ENCODE measurements around the gene OGDH. TPM values are rescaled to one million over a fixed set of nuclear protein-coding genes. Genes with fewer than 3 reads are reported as not detected.

Gene OGDH
- total and polyA plus RNA-seq, 10 of the 15 experiments (the other 5 are each of a cell fraction or from before 2014, with no cell fraction given) = 4.1 to 103 (median 48.4) TPM

- no peak for TF ChIP-seq TCF12 (IDR thresholded peaks at IDR 0.05; ENCODE audit: low read depth, low read length)
- TF ChIP-seq ZBTB11 (CRISPR knock-in tag; IDR thresholded peaks at IDR 0.05) = no peak
- TF ChIP-seq SREBF2 (IDR thresholded peaks at IDR 0.05; ENCODE audit: low read length) = no peak
- no peak for TF ChIP-seq EED (IDR thresholded peaks at IDR 0.05; ENCODE audit: low read depth)
- TF ChIP-seq CHD2 (IDR thresholded peaks at IDR 0.05; ENCODE audit: borderline replicate concordance, low read depth, low read length) = no peak
- TF ChIP-seq USF1 (IDR thresholded peaks at IDR 0.05; ENCODE audit: borderline replicate concordance, extremely low read length, insufficient read depth, low read depth, low read length) = no peak
Measured at GRCh38 chr7:44727158-44727936, 120.9 kb downstream of the OGDH start (continued).

- intact Hi-C loops (cut with micrococcal nuclease; ENCODE audit: unreplicated experiment) = no loop called here
- H3K79me2 ChIP-seq (ENCODE audit: control insufficient read depth, insufficient read depth, low read length) = no peaks in the 10 kb centered on the region
- no peaks in the 10 kb centered on the region for H3K9me3 ChIP-seq (replicated peaks; ENCODE audit: control insufficient read depth, insufficient read depth, low read length)
- no peaks in the 10 kb centered on the region for H3K27me3 ChIP-seq (replicated peaks in 1 of 2; ENCODE audit: control insufficient read depth in 2 of 2, insufficient read depth in 2 of 2, low read length in 1 of 2)
- no peak overlapping the region for H3K27ac ChIP-seq (ENCODE audit: control insufficient read depth, insufficient read depth)
- peaks cover 6% of the 10 kb centered on the region for H3K4me1 ChIP-seq (ENCODE audit: control insufficient read depth, insufficient read depth, low read length)
- no TSS peak for BruUV-seq (replicated peaks)
- ChIA-PET SMC1A (ENCODE audit: uncharacterized antibody, unreplicated experiment) (no interaction called here), RAD21 (ENCODE audit: unreplicated experiment) (no interaction called here), CTCF (interaction anchor here (1.1 kb wide), 1 partner anchor 159 kb away, joined by 3 read pairs; no protein-coding TSS in a partner anchor), POLR2A (no interaction called here)
- FAIRE-seq (no peak), ATAC-seq (no peak), DNase-seq (ENCODE audit: low read depth, low spot score) (no peak)
- WGBS (ENCODE audit: insufficient coverage, insufficient replicate concordance, low lambda C conversion rate, missing lambda C conversion rate) = 94% methylated on average over 1 of the region's 1 CpG
- H2AFZ ChIP-seq (ENCODE audit: control insufficient read depth, low read depth, low read length) = no peak overlapping the region
- no peak overlapping the region for H3K4me3 ChIP-seq
- no peaks in the 10 kb centered on the region for H4K20me1 ChIP-seq (ENCODE audit: control insufficient read depth, insufficient read depth)
- H3K36me3 ChIP-seq (ENCODE audit: control insufficient read depth in 2 of 2, insufficient read depth in 2 of 2, low read length in 1 of 2) = no peaks in the 10 kb centered on the region
- no peak overlapping the region for H3K9ac ChIP-seq (ENCODE audit: control insufficient read depth, insufficient read depth, low read length)
- in situ Hi-C loops (cut with MboI) = no loop called here
- H3K4me2 ChIP-seq (ENCODE audit: control insufficient read depth, insufficient read depth) = no peak overlapping the region
- no peak for TF ChIP-seq MXI1 (IDR thresholded peaks at IDR 0.05; ENCODE audit: low read depth, low read length)
- TF ChIP-seq ZBTB40 (IDR thresholded peaks at IDR 0.05; ENCODE audit: borderline replicate concordance) = no peak
- no peak for TF ChIP-seq FOS (IDR thresholded peaks at IDR 0.05; ENCODE audit: borderline replicate concordance, extremely low read depth, insufficient read length)
- no peak for TF ChIP-seq ZBTB4 (CRISPR knock-in tag; IDR thresholded peaks at IDR 0.05)
Measured at GRCh38 chr7:44727937-44728262, 121.5 kb downstream of the OGDH start.
